Testis (tissue), 3 donors: Measurements from ENCODE around the gene MAPK11. TPM values are rescaled to one million over a fixed set of nuclear protein-coding genes. Genes with fewer than 3 reads are reported as not detected.

ENCODE experiments used
- DNase-seq: peaks from one replicate; pipeline ENCODE4 v3.0.0-alpha.2; 2019
- H3K27ac ChIP-seq, 2 donors: fragments of 200-600 bp; sonication (generic); one replicate each; pipeline ENCODE4 v1.5.1; 2019
- H3K27me3 ChIP-seq: fragments of 200-600 bp; sonication (generic); one replicate; pipeline ENCODE4 v1.5.1; 2019
- H3K36me3 ChIP-seq: fragments of 200-600 bp; sonication (generic); one replicate; pipeline ENCODE4 v1.5.1; 2017; ENCODE audit warnings: low read depth; ENCODE audit errors: missing control alignments
- H3K4me1 ChIP-seq: fragments of 200-600 bp; sonication (generic); one replicate; pipeline ENCODE4 v1.5.1; 2019
- H3K4me3 ChIP-seq, 2 donors: fragments of 200-600 bp; sonication (generic); one replicate each; pipeline ENCODE4 v1.5.1; 2017 to 2019
- H3K9me3 ChIP-seq: fragments of 200-600 bp; sonication (generic); one replicate; pipeline ENCODE4 v1.5.1; 2017
- CTCF ChIP-seq, 3 experiments: fragments of 450-650 bp in 2 of 3; fragments of 200-600 bp in 1 of 3; sonication (generic) in 1 of 3; IDR thresholded peaks; one replicate each; pipeline ENCODE4 v1.5.1; 2016 to 2019; ENCODE audit warnings: antibody characterized with exemption in 3 of 3, mild to moderate bottlenecking in 2 of 3, moderate library complexity in 1 of 3
- POLR2A ChIP-seq: fragments of 450-650 bp; IDR thresholded peaks from one replicate; pipeline ENCODE4 v1.6.1; 2017; ENCODE audit warnings: antibody characterized with exemption, mild to moderate bottlenecking, moderate library complexity
- WGBS, 2 donors: methylation state at CpG; one replicate each; pipeline ENCODE4 v1.1.5; 2018; 5-methylcytosine and 5-hydroxymethylcytosine counted together
- intact Hi-C: fragments of 100-400 bp; cut with DNase I; formaldehyde crosslinking; loops from one replicate; pipeline ENCODE4 v1.15.1; 2023; ENCODE audit warnings: low total_unique reads
- polyA plus RNA-seq: library from polyadenylated mRNA; stranded (reverse); fragments of 350-450 nt; fragmentation: Illumina TruSeq; extraction: RNeasy Lipid Tissue Mini Kit (QIAGEN cat#74804); gene quantifications from one replicate; pipeline ENCODE4 v1.2.3, GENCODE V29; 2014; ENCODE audit warnings: low read depth, low replicate concordance; ENCODE audit not compliant: insufficient read depth
- total RNA-seq, 2 donors: library from RNA; depleted of rRNA; stranded (reverse); fragments of >200 nt; gene quantifications; one replicate each; pipeline ENCODE4 v1.2.3, GENCODE V29; 2016

The MAPK11 gene
- total and polyA plus RNA-seq, 3 donors from 2014 or later = 6.4 to 10.7 (median 8.3) TPM

GRCh38 chr22:50219800-50220602, 50.2 kb downstream of the MAPK11 start:
- Histone ChIP-seq H3K27me3 (no peaks in the 10 kb centered on the region), H3K4me3 (no peak overlapping the region), H3K9me3 (no peaks in the 10 kb centered on the region), H3K27ac (no peak overlapping the region), H3K4me1 (peaks cover 3% of the 10 kb centered on the region), H3K36me3 (no peaks in the 10 kb centered on the region)
- 83 to 84% methylated on average over 8 to 25 of the region's 25 CpGs for WGBS, 2 donors
- DNase-seq = no peak
- intact Hi-C loops = no loop called here
- TF ChIP-seq CTCF (IDR thresholded peaks at IDR 0.05) (no peak), POLR2A (no peak)

- no peaks in the 10 kb centered on the region for H3K9me3 ChIP-seq
- H3K36me3 ChIP-seq = no peaks in the 10 kb centered on the region
- no peak overlapping the region for H3K4me3 ChIP-seq
- 73 to 85% methylated on average over 35 to 42 of the region's 42 CpGs for WGBS, 2 donors
- peaks cover 5% of the 10 kb centered on the region for H3K4me1 ChIP-seq
- DNase-seq = peak; percentile 85
- intact Hi-C loops = no loop called here
- TF ChIP-seq CTCF (IDR thresholded peaks at IDR 0.05) (no peak), POLR2A (no peak)
- H3K27me3 ChIP-seq = no peaks in the 10 kb centered on the region
- no peak overlapping the region for H3K27ac ChIP-seq
Measured at GRCh38 chr22:50218996-50219727, 51.0 kb downstream of the MAPK11 start.

- no peaks in the 10 kb centered on the region for H3K9me3 ChIP-seq
- H3K36me3 ChIP-seq = no peaks in the 10 kb centered on the region
- peaks cover 5% of the 10 kb centered on the region for H3K4me1 ChIP-seq
- intact Hi-C loops = no loop called here
- no peaks in the 10 kb centered on the region for H3K27me3 ChIP-seq
- DNase-seq = no peak
- TF ChIP-seq CTCF (IDR thresholded peaks at IDR 0.05) (no peak), POLR2A (no peak)
- 83 to 88% methylated on average over 13 to 42 of the region's 43 CpGs for WGBS, 2 donors
- H3K4me3 ChIP-seq = no peak overlapping the region
- no peak overlapping the region for H3K27ac ChIP-seq
Measured at GRCh38 chr22:50218153-50218995, 51.8 kb downstream of the MAPK11 start.

- peaks cover 5% of the 10 kb centered on the region for H3K4me1 ChIP-seq
- no peak for DNase-seq
- intact Hi-C loops = no loop called here
- no peaks in the 10 kb centered on the region for H3K36me3 ChIP-seq
- H3K4me3 ChIP-seq = no peak overlapping the region
- no peaks in the 10 kb centered on the region for H3K27me3 ChIP-seq
- TF ChIP-seq POLR2A = no peak
- TF ChIP-seq CTCF (IDR thresholded peaks at IDR 0.05) = no peak
- no peak overlapping the region for H3K27ac ChIP-seq
- WGBS, 2 donors = 83 to 85% methylated on average over 14 to 21 of the region's 21 CpGs
- H3K9me3 ChIP-seq = no peaks in the 10 kb centered on the region
Measured at GRCh38 chr22:50217543-50218152, 52.5 kb downstream of the MAPK11 start.
